CD4-positive, alpha-beta T cell treated with Interleukin-15 for 1 hour (primary cell): Measurements from ENCODE around the gene TLCD3B.

ENCODE experiments used
- DNase-seq: peaks from one replicate; pipeline ENCODE4 v3.0.0-alpha.2; 2020

Gene TLCD3B

DNA sequence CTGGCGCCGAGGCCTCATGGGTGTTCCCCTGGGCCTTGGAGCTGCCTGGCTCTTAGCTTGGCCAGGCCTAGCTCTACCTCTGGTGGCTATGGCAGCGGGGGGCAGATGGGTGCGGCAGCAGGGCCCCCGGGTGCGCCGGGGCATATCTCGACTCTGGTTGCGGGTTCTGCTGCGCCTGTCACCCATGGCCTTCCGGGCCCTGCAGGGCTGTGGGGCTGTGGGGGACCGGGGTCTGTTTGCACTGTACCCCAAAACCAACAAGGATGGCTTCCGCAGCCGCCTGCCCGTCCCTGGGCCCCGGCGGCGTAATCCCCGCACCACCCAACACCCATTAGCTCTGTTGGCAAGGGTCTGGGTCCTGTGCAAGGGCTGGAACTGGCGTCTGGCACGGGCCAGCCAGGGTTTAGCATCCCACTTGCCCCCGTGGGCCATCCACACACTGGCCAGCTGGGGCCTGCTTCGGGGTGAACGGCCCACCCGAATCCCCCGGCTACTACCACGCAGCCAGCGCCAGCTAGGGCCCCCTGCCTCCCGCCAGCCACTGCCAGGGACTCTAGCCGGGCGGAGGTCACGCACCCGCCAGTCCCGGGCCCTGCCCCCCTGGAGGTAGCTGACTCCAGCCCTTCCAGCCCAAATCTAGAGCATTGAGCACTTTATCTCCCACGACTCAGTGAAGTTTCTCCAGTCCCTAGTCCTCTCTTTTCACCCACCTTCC, 43.5 kb downstream of the TLCD3B start:
- DNase-seq, result no peak

DNA sequence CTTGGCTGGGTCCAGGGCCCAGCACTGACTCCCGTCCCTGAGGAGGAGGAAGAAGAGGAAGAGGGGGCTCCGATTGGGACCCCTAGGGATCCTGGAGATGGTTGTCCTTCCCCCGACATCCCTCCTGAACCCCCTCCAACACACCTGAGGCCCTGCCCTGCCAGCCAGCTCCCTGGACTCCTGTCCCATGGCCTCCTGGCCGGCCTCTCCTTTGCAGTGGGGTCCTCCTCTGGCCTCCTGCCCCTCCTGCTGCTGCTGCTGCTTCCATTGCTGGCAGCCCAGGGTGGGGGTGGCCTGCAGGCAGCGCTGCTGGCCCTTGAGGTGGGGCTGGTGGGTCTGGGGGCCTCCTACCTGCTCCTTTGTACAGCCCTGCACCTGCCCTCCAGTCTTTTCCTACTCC, 44.1 kb downstream of the TLCD3B start:
- DNase-seq, result no peak

DNA sequence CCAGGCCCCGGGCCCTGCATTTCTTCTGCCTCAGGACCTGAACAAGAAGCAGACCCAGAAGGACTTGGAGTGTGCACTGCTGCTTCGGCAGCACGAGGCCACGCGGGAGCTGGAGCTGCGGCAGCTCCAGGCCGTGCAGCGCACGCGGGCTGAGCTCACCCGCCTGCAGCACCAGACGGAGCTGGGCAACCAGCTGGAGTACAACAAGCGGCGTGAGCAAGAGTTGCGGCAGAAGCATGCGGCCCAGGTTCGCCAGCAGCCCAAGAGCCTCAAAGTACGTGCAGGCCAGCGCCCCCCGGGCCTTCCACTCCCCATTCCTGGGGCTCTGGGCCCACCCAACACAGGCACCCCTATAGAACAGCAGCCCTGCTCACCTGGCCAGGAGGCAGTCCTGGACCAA, 44.8 kb downstream of the TLCD3B start:
- DNase-seq, result no peak

DNA sequence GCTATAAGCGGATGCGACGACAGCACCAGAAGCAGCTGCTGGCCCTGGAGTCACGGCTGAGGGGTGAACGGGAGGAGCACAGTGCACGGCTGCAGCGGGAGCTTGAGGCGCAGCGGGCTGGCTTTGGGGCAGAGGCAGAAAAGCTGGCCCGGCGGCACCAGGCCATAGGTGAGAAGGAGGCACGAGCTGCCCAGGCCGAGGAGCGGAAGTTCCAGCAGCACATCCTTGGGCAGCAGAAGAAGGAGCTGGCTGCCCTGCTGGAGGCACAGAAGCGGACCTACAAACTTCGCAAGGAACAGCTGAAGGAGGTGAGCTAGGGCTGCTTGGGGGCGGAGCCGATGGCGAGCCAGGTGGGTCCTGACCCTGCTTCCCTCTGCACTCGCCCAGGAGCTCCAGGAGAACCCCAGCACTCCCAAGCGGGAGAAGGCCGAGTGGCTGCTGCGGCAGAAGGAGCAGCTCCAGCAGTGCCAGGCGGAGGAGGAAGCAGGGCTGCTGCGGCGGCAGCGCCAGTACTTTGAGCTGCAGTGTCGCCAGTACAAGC, 45.7 kb downstream of the TLCD3B start:
- no peak for DNase-seq

DNA sequence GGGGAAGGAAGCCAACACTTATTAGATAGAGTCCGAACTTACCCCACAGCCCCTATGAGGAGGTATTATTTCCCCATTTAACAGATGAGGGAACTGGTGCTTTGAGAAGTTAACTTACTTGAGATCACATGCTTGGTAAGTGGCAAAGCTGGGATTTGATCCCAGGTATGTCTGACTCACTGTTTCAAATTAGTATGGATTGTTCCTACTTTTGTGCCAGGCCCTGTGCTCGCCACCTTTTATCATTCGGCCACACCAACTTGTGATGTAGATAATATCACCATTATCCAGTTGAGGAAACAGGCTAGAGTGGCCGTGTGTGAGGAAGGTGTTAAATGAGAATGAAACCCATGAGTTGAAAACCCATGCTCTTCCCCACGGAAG, 46.3 kb downstream of the TLCD3B start:
- no peak for DNase-seq

DNA sequence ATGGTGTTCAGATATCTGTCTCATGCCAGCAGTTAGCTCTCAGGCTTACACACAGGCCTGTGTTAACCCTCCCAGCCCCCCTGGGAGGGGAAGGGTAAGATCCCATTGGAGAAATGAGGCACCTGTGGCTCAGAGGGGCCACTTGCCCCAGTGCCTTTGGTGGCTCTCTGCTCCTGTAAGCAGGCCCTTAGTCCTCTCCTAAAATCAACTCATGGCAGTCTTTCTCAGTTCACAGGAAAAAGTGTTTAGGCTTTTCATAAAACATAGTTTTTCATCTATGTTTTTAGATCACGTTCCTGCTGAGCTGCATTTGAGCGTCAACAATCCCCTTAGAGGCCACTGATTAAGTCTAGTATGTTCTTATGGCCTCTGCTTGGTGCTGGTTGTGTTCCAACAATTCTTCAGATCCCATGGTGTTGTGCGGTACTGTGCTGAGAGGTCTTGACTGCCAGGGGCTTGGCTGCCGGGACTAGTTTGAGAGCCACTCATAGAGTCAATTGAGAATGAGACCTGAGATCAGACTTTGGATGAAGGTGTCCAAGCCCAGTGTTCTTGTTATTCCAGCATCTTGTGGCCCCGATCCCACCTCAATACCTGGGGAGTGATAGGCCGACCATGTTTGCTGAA, 46.8 kb downstream of the TLCD3B start:
- no peak for DNase-seq

DNA sequence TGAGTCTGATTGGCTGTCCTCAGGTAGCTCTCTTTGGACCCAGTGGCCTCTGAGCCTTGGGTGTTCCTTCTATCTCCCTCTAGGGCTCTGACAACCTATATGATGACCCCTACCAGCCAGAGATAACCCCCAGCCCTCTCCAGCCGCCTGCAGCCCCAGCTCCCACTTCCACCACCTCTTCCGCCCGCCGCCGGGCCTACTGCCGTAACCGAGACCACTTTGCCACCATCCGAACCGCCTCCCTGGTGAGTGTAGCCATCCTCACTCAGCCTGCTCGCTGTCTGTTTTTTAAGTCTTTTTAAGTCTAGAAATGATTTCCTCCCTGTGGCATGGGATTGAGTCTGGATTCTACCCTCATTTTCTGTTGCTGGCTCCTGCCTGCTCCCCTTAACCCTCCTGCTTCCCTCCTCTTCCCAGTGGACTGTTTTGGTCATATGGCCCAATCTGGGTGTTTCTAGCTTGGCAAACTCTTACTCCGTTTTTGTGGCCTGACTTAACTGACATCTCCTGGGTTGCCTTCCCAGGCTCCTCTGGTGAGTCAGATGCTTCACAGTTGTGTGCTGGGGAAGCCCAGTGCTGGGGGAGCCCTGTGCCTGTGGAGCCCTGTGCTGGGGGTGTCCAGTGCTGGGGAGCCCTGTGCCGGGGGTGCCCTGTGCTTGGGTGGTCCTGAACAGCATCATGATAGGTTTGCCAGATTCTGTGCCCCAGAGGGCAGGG, 47.5 kb downstream of the TLCD3B start:
- DNase-seq, result no peak

DNA sequence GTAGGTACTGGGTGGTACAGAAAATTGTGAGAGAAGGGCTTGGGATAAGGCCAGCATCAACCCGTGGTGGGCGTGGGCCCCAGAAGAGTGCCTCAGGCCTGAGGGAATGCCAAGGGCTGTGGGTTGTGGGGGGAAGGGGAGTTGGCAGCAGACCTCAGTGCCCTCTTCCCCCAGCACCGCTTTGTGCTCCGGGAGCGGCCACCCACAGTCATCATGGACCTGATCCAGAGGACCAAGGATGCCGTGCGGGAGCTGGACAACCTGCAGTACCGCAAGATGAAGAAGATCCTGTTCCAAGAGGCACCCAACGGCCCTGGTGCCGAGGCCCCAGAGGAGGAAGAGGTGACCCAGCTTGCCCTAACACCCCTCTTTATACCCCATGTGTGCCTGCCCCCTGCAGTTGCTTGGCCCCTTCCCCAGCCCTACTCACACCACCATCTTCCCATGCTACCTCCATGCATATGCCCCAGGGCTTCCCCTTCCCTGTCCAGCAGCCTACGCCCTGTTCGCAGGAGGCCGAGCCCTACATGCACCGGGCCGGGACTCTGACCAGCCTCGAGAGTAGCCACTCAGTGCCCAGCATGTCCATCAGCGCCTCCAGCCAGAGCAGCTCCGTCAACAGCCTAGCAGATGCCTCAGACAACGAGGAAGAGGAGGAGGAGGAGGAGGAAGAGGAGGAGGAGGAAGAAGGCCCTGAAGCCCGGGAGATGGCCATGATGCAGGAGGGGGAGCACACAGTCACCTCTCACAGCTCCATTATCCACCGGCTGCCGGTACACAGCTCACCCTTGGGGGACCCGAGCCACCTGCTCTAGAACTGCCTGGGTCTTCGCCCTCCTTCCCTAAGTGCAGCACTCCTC, 48.3 kb downstream of the TLCD3B start:
- no peak for DNase-seq

DNA sequence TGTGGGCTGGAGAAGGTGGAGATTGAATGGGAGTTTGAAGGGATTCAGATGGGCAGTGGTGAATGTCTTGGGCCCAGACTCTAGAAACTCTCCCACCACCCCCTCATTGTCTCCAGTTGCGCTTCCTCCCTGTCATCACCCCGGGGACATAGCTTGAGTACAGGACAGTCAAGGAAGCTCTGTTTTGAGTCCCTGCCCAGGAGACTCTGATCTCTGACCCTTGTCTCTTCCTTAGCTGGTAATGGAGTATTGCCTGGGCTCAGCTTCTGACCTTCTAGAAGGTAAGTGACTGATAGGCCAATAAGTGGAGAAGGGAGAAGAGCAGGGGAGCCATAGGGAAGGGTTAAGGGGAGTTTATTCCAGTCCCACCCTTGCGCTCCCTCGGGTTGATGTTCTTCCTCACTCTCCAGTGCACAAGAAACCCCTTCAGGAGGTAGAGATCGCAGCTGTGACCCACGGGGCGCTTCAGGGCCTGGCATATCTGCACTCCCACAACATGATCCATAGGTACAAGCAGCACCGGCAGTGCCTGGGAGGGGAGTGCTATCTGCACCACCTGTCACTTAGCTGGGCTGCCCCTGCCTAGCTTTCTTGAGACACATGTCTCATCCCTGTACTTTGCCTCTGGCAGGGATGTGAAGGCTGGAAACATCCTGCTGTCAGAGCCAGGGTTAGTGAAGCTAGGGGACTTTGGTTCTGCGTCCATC, 52.4 kb downstream of the TLCD3B start:
- no peak for DNase-seq

DNA sequence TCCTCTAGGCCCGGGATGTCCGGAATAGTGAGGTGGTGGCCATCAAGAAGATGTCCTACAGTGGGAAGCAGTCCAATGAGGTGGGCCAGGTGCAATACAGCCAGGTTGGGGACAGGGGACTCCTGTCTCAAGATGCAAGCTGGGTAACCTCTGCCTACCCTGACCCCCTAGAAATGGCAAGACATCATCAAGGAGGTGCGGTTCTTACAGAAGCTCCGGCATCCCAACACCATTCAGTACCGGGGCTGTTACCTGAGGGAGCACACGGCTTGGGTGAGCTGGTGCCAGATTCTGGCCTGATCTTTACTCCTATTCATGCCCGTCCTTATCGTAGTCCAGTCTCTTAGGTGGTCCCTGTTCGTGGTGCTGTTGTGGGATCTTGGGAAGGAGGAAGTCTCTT, 53.0 kb downstream of the TLCD3B start:
- no peak for DNase-seq

DNA sequence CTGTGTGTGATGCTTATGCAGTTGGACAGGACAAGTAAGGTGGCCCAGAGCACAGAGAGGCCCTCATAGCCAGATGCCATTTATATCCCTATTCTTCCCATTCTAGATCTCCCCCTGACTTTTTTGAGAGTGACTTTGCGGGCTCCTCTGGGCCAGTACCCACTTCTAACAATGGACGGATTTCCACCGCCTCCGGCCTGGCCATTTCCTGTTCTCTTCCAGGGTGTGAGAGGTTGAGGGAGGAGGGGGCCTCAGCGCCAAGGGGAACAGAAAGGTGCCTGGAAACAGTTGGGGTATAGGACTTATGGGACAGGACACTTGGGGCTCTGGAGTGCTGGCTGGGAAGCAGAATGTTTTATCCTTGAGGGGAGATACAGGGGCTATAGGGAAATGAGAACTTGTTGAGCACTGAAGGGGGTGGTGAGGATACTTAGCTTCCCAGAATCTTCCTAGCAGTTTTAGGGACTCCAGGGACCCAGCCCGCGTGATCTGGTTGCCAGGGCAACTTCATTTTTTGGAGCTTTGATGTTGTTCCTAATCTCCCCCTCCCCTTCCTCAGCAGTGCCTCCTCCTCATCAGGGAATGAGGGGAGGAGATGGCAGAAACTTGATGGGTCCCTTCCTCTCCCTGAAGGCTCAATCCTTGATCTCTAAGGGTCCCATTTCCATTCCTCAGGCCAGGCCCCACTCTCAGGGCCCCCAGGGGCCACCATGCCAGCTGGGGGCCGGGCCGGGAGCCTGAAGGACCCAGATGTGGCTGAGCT, 53.8 kb downstream of the TLCD3B start:
- no peak for DNase-seq

DNA sequence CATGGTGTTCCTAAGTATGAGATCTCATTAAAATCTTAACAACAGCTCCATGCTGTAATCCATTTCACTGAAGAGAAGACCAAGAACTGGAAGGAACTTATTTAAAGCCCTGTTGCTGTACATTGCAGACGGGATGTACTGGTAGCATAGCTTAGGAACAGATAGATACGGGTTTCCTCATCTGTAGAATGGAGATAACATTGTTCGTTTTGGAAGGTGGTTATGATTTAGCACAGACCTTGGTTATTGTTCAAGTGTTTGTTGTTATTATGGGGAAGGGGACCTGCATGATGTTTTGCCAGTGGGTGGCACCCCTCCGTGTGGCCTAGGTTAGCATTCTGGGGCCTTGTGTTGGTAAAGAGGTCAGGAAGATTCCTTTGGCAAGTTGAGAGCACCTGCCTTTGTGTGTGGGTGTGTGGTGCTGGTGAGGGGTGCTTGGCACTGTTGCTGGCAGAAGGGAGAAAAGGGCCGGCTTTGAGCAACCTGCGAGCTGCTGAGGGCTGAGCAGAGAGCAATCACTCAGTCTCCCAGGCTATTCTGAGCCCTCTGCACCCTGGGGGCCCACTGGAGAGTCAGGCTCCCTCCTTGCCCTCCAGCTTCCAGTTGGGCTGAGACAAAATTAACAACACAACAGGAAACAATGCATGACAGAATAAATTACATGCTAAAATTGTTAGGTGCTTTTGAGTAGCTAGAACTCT, 55.1 kb downstream of the TLCD3B start:
- no peak for DNase-seq

DNA sequence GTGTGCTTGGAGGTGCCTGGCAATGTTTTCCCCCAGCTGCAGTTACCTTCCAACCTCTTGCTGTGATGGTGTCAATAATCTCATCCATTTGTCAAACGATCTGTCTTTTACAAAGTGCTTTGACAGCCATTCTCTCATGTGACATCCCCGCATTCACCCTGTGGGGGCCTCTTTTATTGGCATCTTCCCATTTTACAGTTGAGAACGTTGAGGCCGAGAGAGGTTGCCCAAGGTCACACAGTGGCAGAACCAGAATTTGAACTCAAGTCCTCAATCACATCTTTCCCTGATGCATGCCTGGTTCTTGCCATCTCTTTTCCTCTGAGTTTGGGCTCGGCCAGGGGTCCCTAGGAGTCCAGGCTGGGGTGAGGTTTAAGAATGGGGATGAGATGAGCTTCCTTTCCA, 55.9 kb downstream of the TLCD3B start:
- no peak for DNase-seq
